H1 (cell line): ENCODE measurements around the gene MACIR. TPM values are rescaled to one million over a fixed set of nuclear protein-coding genes. Genes with fewer than 3 reads are reported as not detected.

Experiments
- CTCF ChIA-PET: fragments of 300-600 bp; sonication (Branson Sonifier 250); formaldehyde crosslinking; loops from one replicate; lab custom pipeline; 2021; ENCODE audit not compliant: partially characterized antibody; lab: Charles Lee
- POLR2A ChIA-PET: fragments of 300-600 bp; sonication (Branson Sonifier 250); formaldehyde crosslinking; loops from one replicate; lab custom pipeline; 2021; ENCODE audit warnings: inconsistent platforms; ENCODE audit not compliant: partially characterized antibody; lab: Charles Lee
- DNase-seq, 2 experiments: peaks; one replicate each; pipeline versions ENCODE4 v3.0.0 to v3.0.0-alpha.2; 2010 to 2022; ENCODE audit warnings: low spot score in 2 of 2, low read depth in 1 of 2, mixed read lengths in 1 of 2
- FAIRE-seq: peaks from 2 replicates; lab custom pipeline; 2011; peaks lifted over from hg19 to GRCh38; lab: Jason Lieb, UNC
- H2AFZ ChIP-seq: 2 replicates; pipeline ENCODE4 v1.8.1; 2012; ENCODE audit warnings: low read length, inconsistent platforms
- H2AK5ac ChIP-seq: 2 replicates; pipeline ENCODE4 v1.6.1; 2013; ENCODE audit warnings: low read depth, low read length
- H2BK120ac ChIP-seq: replicated peaks from 2 replicates; pipeline ENCODE3; 2013; ENCODE audit warnings: low read depth, low read length, inconsistent platforms
- H2BK12ac ChIP-seq: 2 replicates; pipeline ENCODE4 v1.6.1; 2013; ENCODE audit warnings: low read depth, low read length
- H2BK15ac ChIP-seq: 2 replicates; pipeline ENCODE4 v1.6.1; 2013; ENCODE audit warnings: low read length
- H2BK20ac ChIP-seq: 2 replicates; pipeline ENCODE4 v1.6.1; 2013; ENCODE audit warnings: low read length
- H2BK5ac ChIP-seq: 2 replicates; pipeline ENCODE4 v1.6.1; 2013; ENCODE audit warnings: low read depth, low read length
- H3K14ac ChIP-seq: 2 replicates; pipeline ENCODE4 v1.6.1; 2013; ENCODE audit warnings: inconsistent platforms; ENCODE audit not compliant: insufficient read length
- H3K18ac ChIP-seq: 2 replicates; pipeline ENCODE4 v1.6.1; 2013; ENCODE audit warnings: low read length; ENCODE audit errors: extremely low read depth
- H3K23ac ChIP-seq: 2 replicates; pipeline ENCODE4 v1.6.1; 2013; ENCODE audit warnings: inconsistent platforms; ENCODE audit not compliant: insufficient read length
- H3K23me2 ChIP-seq: 2 replicates; pipeline ENCODE4 v1.6.1; 2013; ENCODE audit warnings: low read depth, low read length
- H3K27ac ChIP-seq: 2 replicates; pipeline ENCODE4 v1.6.1; 2011; ENCODE audit warnings: low read depth, low read length, inconsistent platforms
- H3K27me3 ChIP-seq, 4 experiments: replicated peaks in 1 of 4; 1 replicate in 1 of 4; 2 replicates in 3 of 4; pipeline versions ENCODE4 v1.6.1 to v1.8.1; 2011 to 2013; ENCODE audit warnings: low read length in 3 of 4, mild to moderate bottlenecking in 3 of 4, inconsistent platforms in 2 of 4, mixed read lengths in 2 of 4, moderate library complexity in 1 of 4; ENCODE audit not compliant: control insufficient read depth in 3 of 4, insufficient read depth in 3 of 4; ENCODE audit errors: extremely low read depth in 1 of 4
- H3K36me3 ChIP-seq, 4 experiments: 2 replicates each; pipeline versions ENCODE4 v1.6.1 to v1.8.1; 2011 to 2013; ENCODE audit warnings: mild to moderate bottlenecking in 4 of 4, low read length in 3 of 4, moderate library complexity in 2 of 4, control low read depth in 1 of 4, inconsistent platforms in 1 of 4; ENCODE audit not compliant: insufficient read depth in 4 of 4, control insufficient read depth in 2 of 4
- H3K4ac ChIP-seq: replicated peaks from 2 replicates; pipeline ENCODE3; 2013; ENCODE audit warnings: low read length, low read depth, mixed read lengths, inconsistent platforms; ENCODE audit not compliant: insufficient read length
- H3K4me1 ChIP-seq, 4 experiments: replicated peaks in 1 of 4; 1 replicate in 1 of 4; 2 replicates in 3 of 4; pipeline versions ENCODE4 v1.6.1 to v1.8.1; 2011 to 2013; ENCODE audit warnings: low read length in 3 of 4, inconsistent platforms in 2 of 4, mixed read lengths in 1 of 4; ENCODE audit not compliant: insufficient read depth in 4 of 4, control insufficient read depth in 3 of 4
- H3K4me2 ChIP-seq, 2 experiments: 2 replicates each; pipeline versions ENCODE4 v1.6.1 to v1.8.1; 2011 to 2013; ENCODE audit warnings: low read depth in 2 of 2, low read length in 2 of 2, control low read depth in 1 of 2, inconsistent platforms in 1 of 2, mild to moderate bottlenecking in 1 of 2; ENCODE audit not compliant: insufficient read depth in 1 of 2
- H3K4me3 ChIP-seq, 4 experiments: fragments of 200-600, 300-600 bp in 1 of 4; sonication (generic), shearing (Covaris generic), sonication (Bioruptor Twin) in 1 of 4; 2 replicates each; pipeline versions ENCODE4 v1.5.1 to v1.8.1; 2011 to 2016; ENCODE audit warnings: low read length in 4 of 4, low read depth in 3 of 4, control low read depth in 2 of 4, inconsistent platforms in 2 of 4, mild to moderate bottlenecking in 2 of 4, mixed read lengths in 1 of 4, moderate library complexity in 1 of 4; ENCODE audit not compliant: insufficient read depth in 2 of 4; ENCODE audit errors: extremely low read depth in 1 of 4
- H3K56ac ChIP-seq: replicated peaks from 2 replicates; pipeline ENCODE3; 2013; ENCODE audit warnings: low read depth, mild to moderate bottlenecking, mixed read lengths, low read length, inconsistent platforms; ENCODE audit not compliant: insufficient read length
- H3K79me1 ChIP-seq: 2 replicates; pipeline ENCODE4 v1.6.1; 2013; ENCODE audit warnings: low read depth, low read length, control low read depth
- H3K79me2 ChIP-seq, 2 experiments: 2 replicates each; pipeline versions ENCODE4 v1.6.1 to v1.8.1; 2012 to 2013; ENCODE audit warnings: low read length in 2 of 2, mild to moderate bottlenecking in 2 of 2, inconsistent platforms in 1 of 2; ENCODE audit not compliant: insufficient read depth in 2 of 2, control insufficient read depth in 1 of 2
- H3K9ac ChIP-seq, 4 experiments: replicated peaks in 1 of 4; 1 replicate in 1 of 4; 2 replicates in 3 of 4; pipeline versions ENCODE4 v1.6.1 to v1.8.1; 2011 to 2013; ENCODE audit warnings: low read depth in 3 of 4, low read length in 3 of 4, control low read depth in 2 of 4, mild to moderate bottlenecking in 2 of 4, moderate library complexity in 2 of 4, inconsistent platforms in 1 of 4; ENCODE audit errors: extremely low read depth in 1 of 4
- H3K9me3 ChIP-seq, 2 experiments: 2 replicates each; pipeline versions ENCODE4 v1.6.1 to v1.8.1; 2012 to 2013; ENCODE audit warnings: mild to moderate bottlenecking in 2 of 2, moderate library complexity in 2 of 2, control low read depth in 1 of 2, inconsistent platforms in 1 of 2, low read depth in 1 of 2, low read length in 1 of 2, mixed read lengths in 1 of 2; ENCODE audit not compliant: insufficient read depth in 2 of 2
- H4K20me1 ChIP-seq, 2 experiments: replicated peaks in 1 of 2; 2 replicates each; pipeline versions ENCODE3 to v1.8.1; 2011 to 2013; ENCODE audit warnings: inconsistent platforms in 2 of 2, low read length in 2 of 2, mild to moderate bottlenecking in 1 of 2; ENCODE audit not compliant: insufficient read depth in 2 of 2, control insufficient read depth in 1 of 2
- H4K5ac ChIP-seq: 2 replicates; pipeline ENCODE4 v1.6.1; 2013; ENCODE audit warnings: low read length, low read depth, mixed read lengths, inconsistent platforms; ENCODE audit not compliant: insufficient read length
- H4K8ac ChIP-seq: 2 replicates; pipeline ENCODE4 v1.8.0; 2013; ENCODE audit warnings: mild to moderate bottlenecking, moderate library complexity, low read length, inconsistent platforms; ENCODE audit not compliant: insufficient read depth; ENCODE audit errors: extremely low read depth
- H4K91ac ChIP-seq: replicated peaks from 2 replicates; pipeline ENCODE3; 2013; ENCODE audit warnings: low read length, mixed read lengths, inconsistent platforms; ENCODE audit not compliant: insufficient read length
- EGR1 ChIP-seq: IDR thresholded peaks from 2 replicates; pipeline ENCODE4 v1.6.1; 2011; ENCODE audit warnings: low read depth, low read length, borderline replicate concordance
- EZH2 ChIP-seq: fragments of 200-600 bp; sonication (generic); IDR thresholded peaks from 2 replicates; pipeline ENCODE4 v1.7.1; 2012; ENCODE audit warnings: low read depth, mild to moderate bottlenecking, moderate library complexity, low read length, inconsistent platforms; ENCODE audit not compliant: severe bottlenecking
- HDAC2 ChIP-seq, 2 experiments: fragments of 300-600 bp in 1 of 2; sonication (generic) in 1 of 2; IDR thresholded peaks; 2 replicates each; pipeline ENCODE4 v1.6.1; 2011 to 2012; ENCODE audit warnings: low read depth in 2 of 2, low read length in 2 of 2, mild to moderate bottlenecking in 2 of 2, moderate library complexity in 2 of 2, borderline replicate concordance in 1 of 2, inconsistent platforms in 1 of 2
- KDM4A ChIP-seq: IDR thresholded peaks from one replicate; pipeline ENCODE4 v1.7.1; 2012; ENCODE audit warnings: low read depth, mild to moderate bottlenecking, moderate library complexity, low read length, inconsistent platforms; ENCODE audit not compliant: severe bottlenecking
- KDM5A ChIP-seq: fragments of 200-600 bp; IDR thresholded peaks from 2 replicates; pipeline ENCODE4 v1.7.1; 2012; ENCODE audit warnings: mild to moderate bottlenecking, low read length, inconsistent platforms, mixed read lengths
- RBBP5 ChIP-seq: IDR thresholded peaks from 2 replicates; pipeline ENCODE4 v1.7.1; 2012; ENCODE audit warnings: low read depth, mild to moderate bottlenecking, inconsistent platforms, low read length, moderate library complexity, borderline replicate concordance
- SAP30 ChIP-seq: fragments of 300-600 bp; sonication (generic); IDR thresholded peaks from 2 replicates; pipeline ENCODE4 v1.7.1; 2012; ENCODE audit warnings: low read length, moderate library complexity, mild to moderate bottlenecking, inconsistent platforms; ENCODE audit not compliant: insufficient read depth, insufficient replicate concordance
- SP1 ChIP-seq: IDR thresholded peaks from 2 replicates; pipeline ENCODE4 v1.6.1; 2011; ENCODE audit warnings: low read depth, low read length
- SP2 ChIP-seq: IDR thresholded peaks from 2 replicates; pipeline ENCODE4 v1.6.1; 2012; ENCODE audit warnings: mild to moderate bottlenecking, low read length, inconsistent platforms
- SP4 ChIP-seq: IDR thresholded peaks from 2 replicates; pipeline ENCODE4 v1.6.1; 2012; ENCODE audit warnings: low read length, inconsistent platforms
- TAF1 ChIP-seq: IDR thresholded peaks from 2 replicates; pipeline ENCODE4 v1.6.1; 2011; ENCODE audit warnings: mild to moderate bottlenecking, low read depth, low read length
- TBP ChIP-seq: IDR thresholded peaks from 2 replicates; pipeline ENCODE4 v1.6.1; 2011; ENCODE audit warnings: low read depth, low read length, improper control_type of control experiment
- TCF12 ChIP-seq: IDR thresholded peaks from 2 replicates; pipeline ENCODE4 v1.6.1; 2011; ENCODE audit warnings: low read depth, mild to moderate bottlenecking, low read length
- USF2 ChIP-seq: IDR thresholded peaks from 2 replicates; pipeline ENCODE4 v1.6.1; 2011; ENCODE audit warnings: low read length, improper control_type of control experiment
- WGBS, 2 experiments: shearing (Covaris generic) in 1 of 2; methylation state at CpG; one replicate each; pipeline versions ENCODE4 v1.1.6 to v1.1.7; 2013 to 2015; ENCODE audit warnings: low lambda C conversion rate in 2 of 2, mixed read lengths in 2 of 2, inconsistent platforms in 1 of 2, low coverage in 1 of 2, missing lambda C conversion rate in 1 of 2; ENCODE audit not compliant: insufficient replicate concordance in 2 of 2, insufficient coverage in 1 of 2, insufficient read length in 1 of 2; ENCODE audit errors: extremely low coverage in 1 of 2, missing lambda C conversion rate in 1 of 2; 5-methylcytosine and 5-hydroxymethylcytosine counted together
- polyA plus RNA-seq, 7 experiments: library from polyadenylated mRNA; depleted of rRNA in 3 of 7; stranded (reverse) in 5 of 7; unstranded in 2 of 7; fragments of >200 nt in 5 of 7; fragments of 200-250 nt in 2 of 7; gene quantifications; 1 replicate in 5 of 7; 2 replicates in 1 of 7; 4 replicates in 1 of 7; pipeline versions ENCODE4 v1.2.1 to v1.2.3, GENCODE V29; 2011 to 2013; ENCODE audit warnings: missing spikeins in 2 of 7, mixed read lengths in 2 of 7
- total RNA-seq: library from RNA; stranded (reverse); fragmentation: NEBNext Ultra II Directional; extraction: Animal tissue kit (Norgen Biotek cat#: 25700); gene quantifications from 2 replicates; pipeline ENCODE4 v1.2.1, GENCODE V29; 2021

The MACIR gene
- total and polyA plus RNA-seq, 2 of the 8 experiments (the other 6 are each of a cell fraction or from before 2014, with no cell fraction given): 8.0 to 19.2 TPM

- Histone ChIP-seq H3K79me2 (no peaks in the 10 kb centered on the region), H3K79me1 (no peaks in the 10 kb centered on the region), H2BK12ac (no peak overlapping the region), H4K8ac (no peak overlapping the region), H3K23ac (no peak overlapping the region), H4K20me1 (no peaks in the 10 kb centered on the region), H3K14ac (no peak overlapping the region), H4K5ac (no peak overlapping the region), H3K4me2 (no peak overlapping the region), H3K9me3 (no peaks in the 10 kb centered on the region), H3K9ac (no peak overlapping the region), H3K27me3 (no peaks in the 10 kb centered on the region), H3K18ac (no peak overlapping the region), H2BK120ac (no peak overlapping the region), H2BK20ac (no peak overlapping the region), H2AFZ (no peak overlapping the region), H3K27ac (no peak overlapping the region), H3K56ac (no peak overlapping the region), H4K91ac (no peak overlapping the region), H3K4ac (no peak overlapping the region), H3K23me2 (no peaks in the 10 kb centered on the region), H3K4me3 (no peak overlapping the region), H2BK15ac (no peak overlapping the region), H2BK5ac (no peak overlapping the region), H3K4me1 (peaks cover 0 to 9% (median 2%) of the 10 kb centered on the region in 4 experiments; a peak in 2 of 7 replicates), H2AK5ac (no peak overlapping the region), H3K36me3 (no peaks in the 10 kb centered on the region)
- ChIA-PET POLR2A (no interaction called here), CTCF (interaction anchor here (1.1 to 2.8 kb wide), 3 partner anchors 17 to 180 kb away, joined by 3 to 9 read pairs (median 6); no protein-coding TSS in a partner anchor)
- FAIRE-seq (no peak), DNase-seq (no peak)
- 90% methylated on average over 3 of the region's 3 CpGs; no CpG with 5 or more reads in 1 of the 2 experiments for WGBS, 2 experiments
- no peak for TF ChIP-seq EZH2
- TF ChIP-seq EGR1: no peak
- no peak for TF ChIP-seq TCF12
- TF ChIP-seq KDM4A: no peak
- no peak for TF ChIP-seq TAF1
- no peak for TF ChIP-seq USF2
- no peak for TF ChIP-seq TBP
- TF ChIP-seq SP1: no peak
- TF ChIP-seq SP2: no peak
- TF ChIP-seq KDM5A: no peak
- TF ChIP-seq SAP30: no peak
- no peak for TF ChIP-seq SP4
- TF ChIP-seq HDAC2 (IDR thresholded peaks at IDR 0.05; ENCODE audit: borderline replicate concordance in 1 of 2, low read depth in 2 of 2, low read length in 2 of 2): no peak
- no peak for TF ChIP-seq RBBP5
These were observed 37.3 kb downstream of the MACIR start for GRCh38 chr5:103295871-103296270.
